Glomerular visceral epithelial cell (primary cell): ENCODE results near the gene STEAP4.
A peak's percentile ranks its signal among the peaks of the same experiment; 100 is the strongest.
"Not testable (repeated sequence)": the region's sequence is repeated elsewhere in the genome, so short reads cannot be mapped to it uniquely, and the experiment has no call there.

Source experiments
- DNase-seq: peaks from one replicate; pipeline ENCODE4 v3.0.0-alpha.2; 2016; ENCODE audit errors: extremely low spot score

The STEAP4 gene

DNA sequence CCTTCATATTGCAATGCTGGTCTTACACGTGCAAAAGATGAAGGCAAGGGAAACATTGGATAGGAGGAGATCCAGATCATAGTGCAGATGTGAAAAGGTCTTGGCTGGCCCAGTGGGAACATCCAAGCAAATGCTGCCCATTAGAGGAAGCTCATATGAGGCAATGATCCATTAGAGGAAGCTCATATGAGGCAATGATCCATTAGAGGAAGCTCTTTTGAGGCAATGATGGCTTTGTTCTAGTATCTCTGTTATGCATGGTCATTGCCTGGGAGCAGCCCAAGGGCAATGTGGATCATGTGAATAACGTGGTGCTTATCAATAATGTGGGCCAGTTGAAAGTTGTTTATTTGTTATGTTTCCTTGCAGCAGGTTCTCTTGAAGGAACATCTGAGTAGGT lies 37.8 kb downstream of the STEAP4 start:
- no peak for DNase-seq

DNA sequence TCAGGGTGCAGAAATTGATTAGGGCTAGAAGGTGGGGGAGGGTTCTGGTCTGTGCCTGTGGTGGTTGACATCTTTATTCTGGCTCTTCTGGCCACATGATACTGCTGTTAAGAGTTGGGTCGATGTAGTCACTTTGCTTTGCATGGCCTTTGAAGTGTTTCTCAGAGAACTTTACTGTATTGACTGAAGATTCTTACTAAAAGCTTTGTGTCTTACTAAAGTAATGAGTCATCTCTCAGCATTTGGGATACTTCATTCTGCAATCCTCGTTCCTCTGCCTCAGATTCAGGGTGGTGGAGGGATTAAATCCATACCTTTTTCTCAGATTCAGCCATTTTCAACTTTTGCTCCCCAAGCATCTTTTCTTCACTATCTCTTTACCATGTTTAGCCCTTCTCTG lies 38.6 kb downstream of the STEAP4 start:
- DNase-seq, result no peak

DNA sequence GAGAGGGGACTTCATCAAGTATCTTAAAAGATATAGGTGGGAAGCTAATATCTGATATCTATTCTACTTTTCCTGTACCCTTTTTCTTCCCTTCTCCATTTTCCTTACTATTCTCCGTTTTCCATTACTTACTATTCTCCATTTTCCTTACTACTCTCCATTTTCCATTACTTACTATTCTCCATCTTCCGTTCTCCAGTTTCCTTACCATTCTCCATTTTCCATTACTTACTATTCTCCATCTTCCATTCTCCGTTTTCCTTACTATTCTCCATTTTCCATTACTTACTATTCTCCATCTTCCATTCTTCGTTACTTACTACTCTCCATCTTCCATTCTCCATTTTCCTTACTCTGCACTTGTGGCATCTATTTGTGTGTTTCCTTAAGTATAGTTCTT lies 39.3 kb downstream of the STEAP4 start:
- no peak for DNase-seq

DNA sequence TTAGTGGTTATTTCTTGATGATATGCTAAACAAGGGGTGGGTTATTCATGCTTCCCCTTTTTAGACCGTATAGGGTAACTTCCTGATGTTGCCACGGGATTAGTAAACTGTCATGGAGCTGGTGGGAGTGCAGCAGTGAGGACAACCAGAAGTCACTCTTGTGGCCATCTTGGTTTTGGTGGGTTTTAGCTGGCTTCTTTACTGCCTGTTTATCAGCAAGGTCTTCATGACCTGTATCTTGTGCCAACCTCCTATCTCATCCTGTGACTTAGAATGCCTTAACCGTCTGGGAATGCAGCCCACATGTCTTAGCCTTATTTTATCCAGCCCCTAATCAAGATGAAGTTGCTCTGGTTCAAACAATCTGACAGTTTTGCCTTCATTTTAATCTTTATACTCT lies 41.7 kb downstream of the STEAP4 start:
- not testable (repeated sequence) for DNase-seq

DNA sequence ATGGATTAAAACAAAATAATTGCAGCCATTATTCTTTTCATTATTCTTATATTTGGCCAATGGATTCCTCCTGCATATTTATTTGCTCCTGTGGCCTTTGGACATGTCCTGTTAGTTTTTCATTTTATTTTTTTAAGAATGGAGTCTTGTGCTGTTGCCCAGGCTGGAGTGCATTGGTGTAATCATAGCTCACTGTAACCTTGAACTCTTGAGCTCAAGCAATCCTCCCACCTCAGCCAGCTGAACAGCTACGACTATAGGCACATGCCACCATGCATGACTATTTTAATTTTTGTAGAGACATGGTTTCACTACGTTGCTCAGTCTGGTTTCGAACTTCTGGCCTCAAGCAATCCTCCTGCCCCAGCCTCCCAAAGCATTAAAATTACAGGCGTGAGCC lies 44.1 kb downstream of the STEAP4 start:
- DNase-seq, result no peak

DNA sequence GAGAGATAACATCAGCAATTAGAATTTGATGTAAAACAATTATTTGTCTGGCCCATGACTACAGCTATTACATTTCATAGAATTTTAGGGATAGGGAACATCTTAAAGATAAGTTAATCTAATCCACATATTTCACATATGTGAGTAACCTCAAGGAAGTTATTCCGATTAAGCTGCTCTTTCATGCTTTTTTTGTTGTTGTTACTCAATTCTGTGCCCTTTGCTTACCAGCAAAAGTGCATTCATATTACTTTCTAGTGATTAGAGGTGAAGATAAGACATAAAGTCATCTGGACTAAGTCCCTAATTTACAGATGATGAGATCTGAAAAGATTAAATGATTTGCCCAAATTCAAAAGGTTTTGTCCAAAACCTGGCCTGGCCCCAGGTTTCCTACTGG lies 46.0 kb downstream of the STEAP4 start:
- DNase-seq, result no peak

DNA sequence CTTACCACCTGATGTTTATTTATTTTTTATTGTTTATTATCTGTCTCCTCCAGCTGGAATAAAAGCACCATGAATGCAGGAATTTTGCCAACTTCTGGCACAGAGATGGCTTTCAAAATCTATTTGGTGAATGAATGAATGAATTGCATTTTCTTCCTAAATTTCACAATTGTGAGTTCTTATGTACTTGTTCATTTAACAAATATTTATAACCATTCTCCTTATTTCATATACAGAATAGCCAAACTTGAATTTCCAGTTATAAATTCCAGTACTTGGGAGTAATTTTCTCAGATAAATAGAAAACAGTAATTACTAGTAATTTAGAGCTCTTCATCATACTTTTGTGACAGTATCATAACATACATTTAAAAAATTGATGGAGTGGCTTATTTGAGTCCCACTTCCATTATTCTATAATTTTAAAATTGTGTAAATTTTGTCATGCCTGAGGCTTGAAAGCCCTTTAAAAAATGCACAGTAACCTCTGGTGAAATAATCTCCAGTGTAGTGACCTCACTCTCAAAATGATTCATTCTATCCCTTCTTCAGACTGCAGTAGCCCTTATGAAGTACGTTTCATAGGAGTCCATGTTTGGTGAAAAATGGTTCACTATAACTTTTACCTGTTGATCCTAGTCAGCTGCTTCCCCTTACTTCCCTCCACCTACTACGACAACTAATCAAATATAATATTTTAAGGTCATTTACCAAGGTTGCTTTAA lies 46.9 kb downstream of the STEAP4 start:
- DNase-seq, result no peak

DNA sequence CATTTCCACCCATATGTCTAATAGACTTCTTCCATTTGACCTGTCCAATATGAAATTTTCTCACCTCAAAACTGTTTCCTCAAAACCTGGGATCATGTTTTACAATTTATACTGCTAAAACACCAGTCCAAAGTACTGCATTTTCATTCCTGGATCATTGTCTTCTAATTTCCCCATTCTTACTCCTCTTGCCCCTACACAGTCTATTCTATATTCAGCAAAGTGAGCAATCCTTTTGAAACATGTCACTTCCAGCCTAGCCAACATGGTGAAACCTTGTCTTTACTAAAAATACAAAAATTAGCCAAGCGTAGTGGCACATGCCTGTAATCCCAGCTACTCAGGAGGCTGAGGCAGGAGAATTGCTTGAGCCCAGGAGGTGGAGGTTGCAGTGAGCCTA lies 48.4 kb downstream of the STEAP4 start:
- not testable (repeated sequence) for DNase-seq

DNA sequence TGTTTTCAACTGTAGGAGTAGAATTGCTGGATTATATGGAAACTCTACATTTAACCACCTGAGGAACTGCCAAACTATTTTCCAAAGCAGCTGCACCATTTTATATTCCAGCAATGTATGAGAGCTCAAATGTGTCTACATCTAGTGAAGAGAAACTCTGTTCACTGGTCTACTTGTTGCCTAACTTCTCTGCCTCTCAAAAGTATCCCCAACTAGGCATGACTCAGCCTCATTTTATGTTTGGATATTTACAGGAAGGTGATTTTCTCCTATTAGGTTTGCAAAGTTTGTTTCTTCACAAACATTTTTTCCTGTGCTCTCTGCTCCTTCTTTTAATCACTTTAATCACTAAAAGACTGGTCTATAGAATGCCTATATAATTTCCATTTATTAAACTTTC lies 49.8 kb downstream of the STEAP4 start:
- no peak for DNase-seq

DNA sequence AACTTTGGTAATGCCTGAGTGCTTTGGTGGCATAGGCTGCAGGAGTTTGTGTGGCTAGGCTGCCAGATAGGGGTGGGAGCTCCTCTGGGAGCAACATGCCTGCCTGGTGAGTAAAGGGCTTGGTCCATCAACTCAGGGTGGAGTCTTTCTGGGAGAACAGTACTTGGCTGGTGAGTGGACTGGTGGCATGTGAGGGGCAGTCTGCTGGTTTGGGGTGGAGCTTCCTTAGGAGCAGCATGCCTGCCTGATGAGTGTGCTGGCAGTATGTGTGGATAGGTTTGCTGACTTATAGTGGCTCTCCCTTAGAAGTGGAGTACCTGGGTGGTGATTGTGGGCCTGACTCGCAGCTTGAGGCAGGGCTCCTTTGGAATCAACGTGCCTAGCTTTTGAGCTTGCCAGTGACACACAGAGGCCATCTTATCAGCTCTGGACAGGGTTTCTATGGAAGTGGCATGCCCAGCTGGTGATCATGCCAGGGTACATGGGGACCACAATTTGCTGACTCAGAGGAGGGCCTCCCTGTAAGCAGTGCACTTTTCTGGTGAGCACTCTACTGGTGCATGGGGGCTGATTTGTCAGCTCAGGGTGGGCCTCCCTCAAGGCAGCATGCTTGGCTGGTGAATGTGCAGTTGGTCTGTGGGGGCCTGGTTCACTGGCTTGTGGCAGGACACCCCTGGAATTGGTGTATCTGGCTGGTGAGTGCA lies 51.8 kb downstream of the STEAP4 start:
- peak; percentile 86 for DNase-seq

DNA sequence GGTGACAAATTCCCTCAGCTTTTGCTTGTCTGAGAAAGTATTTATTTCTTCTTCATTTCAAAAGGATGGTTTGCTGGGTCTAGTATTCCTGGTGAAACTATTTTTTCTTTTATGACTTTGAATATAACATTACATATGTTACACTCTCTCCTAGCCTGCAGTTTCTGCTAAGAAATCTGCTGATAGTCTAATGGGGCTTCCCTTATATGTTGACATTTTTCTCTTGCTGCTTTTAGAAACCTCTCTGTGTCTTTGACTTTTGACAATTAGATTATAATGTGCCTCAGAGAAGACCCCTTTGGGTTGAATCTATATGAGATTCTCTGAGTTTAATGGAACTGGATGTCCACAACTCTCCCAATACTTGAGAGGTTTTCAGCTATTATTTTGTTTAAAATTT lies 53.1 kb downstream of the STEAP4 start:
- DNase-seq, result no peak

DNA sequence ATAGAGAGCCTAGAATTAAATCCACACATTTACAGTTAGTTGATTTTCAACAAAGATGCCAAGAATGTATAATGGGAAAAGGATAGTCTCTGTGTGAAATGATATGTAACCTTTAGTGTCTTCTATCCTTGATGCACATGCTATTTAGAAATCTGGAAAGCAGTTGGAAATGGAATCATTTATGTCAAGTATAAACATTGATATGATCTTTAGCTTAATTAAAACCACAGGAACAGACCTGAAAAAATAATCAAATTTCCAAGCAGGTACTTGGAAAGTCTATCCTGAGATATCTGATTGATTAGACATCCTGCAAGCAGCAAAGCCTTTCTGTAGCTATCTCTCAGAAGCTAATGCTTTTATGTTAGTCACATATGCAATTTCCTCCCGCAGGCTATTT lies 62.4 kb downstream of the STEAP4 start:
- no peak for DNase-seq

DNA sequence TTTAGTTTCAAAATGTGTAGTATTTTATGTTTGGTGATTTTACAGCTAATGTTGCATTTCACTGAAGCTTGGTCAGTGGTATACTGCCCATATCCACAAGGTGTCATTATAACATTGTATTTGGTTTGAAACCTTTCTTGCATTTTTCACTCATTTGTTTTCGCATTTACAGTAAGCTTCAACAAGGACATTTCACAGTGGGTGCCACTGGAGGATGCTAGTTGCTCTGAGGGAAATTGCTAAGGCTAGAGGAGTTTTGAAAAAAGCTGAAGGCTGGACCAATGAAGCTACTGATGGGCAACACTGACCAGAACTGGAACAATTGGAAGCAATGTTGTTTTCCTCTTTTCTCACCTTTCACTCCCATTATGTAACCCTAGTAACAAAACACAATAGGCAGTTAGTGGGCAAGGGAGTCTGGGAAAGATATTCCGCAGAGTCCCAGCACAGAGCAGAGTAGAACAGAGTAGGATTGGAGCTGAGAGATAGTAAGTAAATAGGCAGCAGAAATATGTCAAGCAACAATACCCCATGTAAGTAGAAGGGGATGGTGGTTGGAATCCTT lies 63.3 kb downstream of the STEAP4 start:
- peak; percentile 54 for DNase-seq

DNA sequence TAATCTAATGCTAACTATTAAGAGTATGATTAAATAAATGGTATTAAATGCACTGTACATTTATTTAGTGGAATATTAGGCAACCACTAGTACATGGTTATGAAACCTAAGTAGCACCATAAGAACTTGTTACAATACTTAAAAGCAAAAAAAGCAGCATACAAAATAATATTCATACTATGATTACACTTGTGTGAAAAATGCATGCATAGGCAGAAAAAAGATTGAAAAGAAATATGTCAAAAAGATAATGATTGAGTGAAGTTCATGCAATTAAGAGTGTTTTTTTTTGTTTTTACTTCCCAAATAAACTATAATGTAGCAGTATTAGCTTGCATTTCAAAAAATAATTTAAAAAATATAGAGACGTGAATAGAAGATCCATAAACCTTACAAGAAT lies 66.8 kb downstream of the STEAP4 start:
- no peak for DNase-seq

DNA sequence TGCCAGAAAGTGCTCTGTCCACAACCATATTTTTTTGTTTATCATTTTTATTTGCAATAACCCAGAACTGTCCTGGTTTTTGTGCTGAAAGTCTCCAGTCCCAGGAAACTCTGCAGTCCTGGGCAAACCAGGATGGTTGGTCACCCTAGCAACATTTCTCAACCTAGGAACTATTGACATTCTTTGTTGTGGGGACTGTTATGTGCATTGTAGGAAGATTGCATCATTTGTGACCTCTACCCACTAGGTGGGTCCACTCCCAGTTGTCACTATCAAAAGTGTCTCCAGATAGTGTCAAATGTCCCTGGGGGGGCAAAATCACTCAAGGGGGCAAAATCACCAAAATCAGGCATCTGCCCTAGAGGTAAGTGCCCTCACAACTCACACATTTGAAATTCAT lies 72.9 kb downstream of the STEAP4 start:
- no peak for DNase-seq

DNA sequence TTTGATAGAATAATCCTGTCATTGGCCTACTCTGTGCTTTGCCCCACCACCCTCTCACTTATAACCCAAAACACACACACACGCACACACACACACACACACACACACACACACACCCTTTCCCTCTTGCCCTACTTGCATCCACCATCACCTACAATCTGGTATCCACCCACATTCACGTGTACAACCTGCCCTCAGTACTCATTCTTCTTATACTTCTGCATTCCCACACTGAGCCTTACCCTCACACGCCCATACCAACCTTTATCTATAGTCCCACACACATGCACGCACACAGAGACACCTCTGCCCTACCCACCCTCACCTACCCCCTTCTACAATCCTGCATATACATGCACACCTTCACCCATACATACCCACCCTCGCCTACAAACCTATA lies 76.0 kb downstream of the STEAP4 start:
- no peak for DNase-seq

DNA sequence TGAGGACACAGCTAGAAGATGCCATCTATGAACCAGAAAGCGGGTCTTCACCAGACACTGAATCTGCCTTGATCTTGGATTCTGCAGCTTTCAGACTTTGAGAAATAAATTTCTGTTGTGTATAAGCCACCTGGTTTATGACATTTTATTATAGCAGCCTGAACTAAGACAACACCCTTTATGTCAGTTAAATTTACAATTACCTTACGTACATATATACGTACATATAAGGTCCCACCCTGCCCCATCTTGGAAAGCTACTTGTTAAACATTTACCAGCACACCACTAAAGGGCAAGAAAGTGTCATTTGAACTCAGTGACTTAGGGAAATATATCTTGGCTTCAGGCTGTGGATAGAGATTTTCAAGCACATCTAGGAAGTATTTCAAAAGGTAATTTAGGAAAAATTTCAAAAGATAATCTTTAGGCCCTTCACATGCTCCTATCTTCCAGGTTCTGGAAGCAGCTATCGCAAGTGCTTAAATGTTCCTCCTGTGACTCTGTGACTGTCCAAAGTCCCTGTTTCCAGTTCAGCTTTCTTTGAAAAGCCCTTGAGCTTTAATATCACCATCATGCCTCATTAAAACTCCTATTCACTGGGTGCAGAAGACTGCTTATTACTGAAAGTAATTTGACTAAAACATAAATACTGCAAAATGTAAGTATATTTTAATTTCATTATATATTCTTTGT lies 77.2 kb downstream of the STEAP4 start:
- DNase-seq, result no peak

DNA sequence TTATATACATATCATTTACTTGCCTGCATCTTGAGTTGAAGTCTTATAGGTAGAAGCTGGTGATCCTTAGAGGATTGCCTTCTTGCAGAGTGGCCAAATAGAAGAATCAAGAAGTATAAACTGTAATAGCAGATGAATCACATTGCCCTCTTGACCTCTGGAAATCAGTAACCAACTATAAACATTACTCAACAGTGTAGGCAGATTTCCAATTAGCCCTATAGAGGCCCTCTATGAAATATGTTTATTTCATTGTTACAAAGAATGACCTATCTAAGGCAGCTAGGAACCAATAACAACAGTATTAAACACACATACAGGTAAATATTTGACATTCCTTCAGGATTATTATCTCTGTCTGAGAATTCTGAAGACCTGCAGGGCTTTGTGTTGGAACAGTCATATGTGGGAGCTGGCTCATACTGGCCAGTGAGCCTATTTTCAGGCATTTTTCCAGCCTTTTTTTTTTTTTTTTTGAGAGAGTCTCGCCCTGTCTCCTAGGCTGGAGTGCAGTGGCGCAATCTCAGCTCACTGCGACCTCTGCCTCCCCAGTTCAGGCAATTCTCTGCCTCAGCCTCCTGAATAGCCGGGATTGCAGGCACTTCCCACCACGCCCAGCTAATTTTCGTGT lies 79.7 kb downstream of the STEAP4 start:
- DNase-seq, result peak; percentile 83

DNA sequence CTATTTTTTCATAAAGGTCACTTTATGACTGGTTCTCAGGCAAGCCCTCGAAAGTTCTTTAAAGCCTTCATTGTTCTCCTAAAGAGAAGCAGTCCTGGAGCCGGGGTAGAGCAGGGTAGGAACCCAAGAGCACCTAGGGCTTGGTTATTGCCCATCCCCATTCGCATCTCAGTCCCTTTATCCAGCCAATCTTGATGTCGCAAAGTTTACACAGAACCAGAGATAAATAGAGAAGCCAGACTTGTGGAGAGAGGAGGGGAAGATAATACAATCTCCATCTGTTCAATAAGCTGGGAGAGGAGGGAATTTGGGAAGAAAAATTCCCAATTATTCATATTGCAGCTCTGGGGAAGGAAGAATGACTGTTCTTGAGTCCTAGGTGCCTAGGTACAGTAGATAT lies 80.5 kb downstream of the STEAP4 start:
- DNase-seq, result no peak

DNA sequence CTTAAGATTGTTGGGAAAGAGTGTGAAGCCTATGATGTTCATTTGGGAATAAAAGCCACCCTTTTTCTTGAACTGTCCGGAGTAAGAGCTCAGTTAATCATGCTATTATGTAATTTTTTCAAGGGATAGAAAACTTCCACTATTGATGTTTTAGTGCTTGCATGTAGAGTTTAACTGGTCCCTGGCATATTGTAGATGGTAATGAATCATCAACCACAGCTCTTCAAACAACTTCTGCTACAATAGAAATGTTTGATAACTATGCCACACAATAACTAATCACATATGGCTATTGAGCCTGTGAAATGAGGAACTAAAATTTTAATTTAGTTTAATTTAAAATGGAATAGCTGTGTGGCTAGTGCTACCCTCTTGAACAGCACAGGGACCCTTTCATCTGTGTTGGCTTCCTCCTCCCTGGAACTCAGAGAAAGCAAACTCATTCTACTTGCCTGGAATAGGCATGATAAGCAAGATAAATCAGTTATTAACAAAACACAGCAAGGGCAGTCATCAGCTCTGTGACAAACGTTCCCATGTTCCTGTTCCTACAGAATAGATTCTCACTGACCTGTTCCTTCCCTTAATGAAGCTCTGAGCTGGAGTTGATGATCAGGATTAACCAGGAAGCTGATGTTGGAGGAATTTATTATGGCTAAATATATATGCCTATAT lies 82.0 kb downstream of the STEAP4 start:
- peak; percentile 42 for DNase-seq

DNA sequence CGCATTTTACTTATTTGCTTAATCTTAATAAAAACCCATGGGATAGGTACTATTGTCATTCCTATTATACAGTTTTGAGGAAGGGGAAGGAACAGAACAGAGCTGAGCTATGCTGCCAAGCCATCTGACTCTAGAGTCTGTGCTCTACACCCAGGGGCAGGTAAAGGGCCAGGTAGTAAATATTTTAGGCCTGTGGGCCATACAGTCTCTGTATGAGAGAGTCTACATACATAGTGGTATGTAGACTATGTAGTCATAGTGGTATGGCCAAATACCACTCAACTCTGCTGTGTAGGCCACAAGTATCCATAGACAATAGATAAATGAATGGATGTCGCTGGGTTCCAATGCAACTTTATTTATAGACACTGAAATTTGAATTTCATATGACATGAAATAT lies 83.4 kb downstream of the STEAP4 start:
- no peak for DNase-seq
